BE2C (cell line): ENCODE measurements around the gene INO80E.

Source experiments
- DNase-seq: peaks from one replicate; pipeline ENCODE4 v3.0.0-alpha.2; 2020
- H3K27me3 ChIP-seq: fragments of 250-450 bp; sonication (Bioruptor Pico); 2 replicates; pipeline ENCODE4 v1.5.1; 2020; ENCODE audit warnings: mild to moderate bottlenecking
- H3K36me3 ChIP-seq: fragments of 250-450 bp; sonication (Bioruptor Pico); 2 replicates; pipeline ENCODE4 v1.5.1; 2020; ENCODE audit warnings: mild to moderate bottlenecking
- H3K4me1 ChIP-seq: fragments of 250-450 bp; sonication (Bioruptor Pico); 2 replicates; pipeline ENCODE4 v1.5.1; 2020
- H3K4me3 ChIP-seq: 2 replicates; pipeline ENCODE4 v1.5.1; 2011; ENCODE audit warnings: low read depth, low read length
- H3K9me3 ChIP-seq: fragments of 250-450 bp; sonication (Bioruptor Pico); 2 replicates; pipeline ENCODE4 v1.5.1; 2020
- TF ChIP-seq, protein P1 (sequence below): IDR thresholded peaks from 2 replicates; pipeline ENCODE4 v1.5.1; 2012; ENCODE audit warnings: mild to moderate bottlenecking, low read depth, low read length

The INO80E gene

DNA sequence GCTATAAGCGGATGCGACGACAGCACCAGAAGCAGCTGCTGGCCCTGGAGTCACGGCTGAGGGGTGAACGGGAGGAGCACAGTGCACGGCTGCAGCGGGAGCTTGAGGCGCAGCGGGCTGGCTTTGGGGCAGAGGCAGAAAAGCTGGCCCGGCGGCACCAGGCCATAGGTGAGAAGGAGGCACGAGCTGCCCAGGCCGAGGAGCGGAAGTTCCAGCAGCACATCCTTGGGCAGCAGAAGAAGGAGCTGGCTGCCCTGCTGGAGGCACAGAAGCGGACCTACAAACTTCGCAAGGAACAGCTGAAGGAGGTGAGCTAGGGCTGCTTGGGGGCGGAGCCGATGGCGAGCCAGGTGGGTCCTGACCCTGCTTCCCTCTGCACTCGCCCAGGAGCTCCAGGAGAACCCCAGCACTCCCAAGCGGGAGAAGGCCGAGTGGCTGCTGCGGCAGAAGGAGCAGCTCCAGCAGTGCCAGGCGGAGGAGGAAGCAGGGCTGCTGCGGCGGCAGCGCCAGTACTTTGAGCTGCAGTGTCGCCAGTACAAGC lies 10.7 kb upstream of the INO80E start:
- H3K4me1 ChIP-seq, result no peaks in the 10 kb centered on the region
- no peaks in the 10 kb centered on the region for H3K9me3 ChIP-seq
- H3K4me3 ChIP-seq, result no peak overlapping the region
- TF ChIP-seq, protein P1, sequence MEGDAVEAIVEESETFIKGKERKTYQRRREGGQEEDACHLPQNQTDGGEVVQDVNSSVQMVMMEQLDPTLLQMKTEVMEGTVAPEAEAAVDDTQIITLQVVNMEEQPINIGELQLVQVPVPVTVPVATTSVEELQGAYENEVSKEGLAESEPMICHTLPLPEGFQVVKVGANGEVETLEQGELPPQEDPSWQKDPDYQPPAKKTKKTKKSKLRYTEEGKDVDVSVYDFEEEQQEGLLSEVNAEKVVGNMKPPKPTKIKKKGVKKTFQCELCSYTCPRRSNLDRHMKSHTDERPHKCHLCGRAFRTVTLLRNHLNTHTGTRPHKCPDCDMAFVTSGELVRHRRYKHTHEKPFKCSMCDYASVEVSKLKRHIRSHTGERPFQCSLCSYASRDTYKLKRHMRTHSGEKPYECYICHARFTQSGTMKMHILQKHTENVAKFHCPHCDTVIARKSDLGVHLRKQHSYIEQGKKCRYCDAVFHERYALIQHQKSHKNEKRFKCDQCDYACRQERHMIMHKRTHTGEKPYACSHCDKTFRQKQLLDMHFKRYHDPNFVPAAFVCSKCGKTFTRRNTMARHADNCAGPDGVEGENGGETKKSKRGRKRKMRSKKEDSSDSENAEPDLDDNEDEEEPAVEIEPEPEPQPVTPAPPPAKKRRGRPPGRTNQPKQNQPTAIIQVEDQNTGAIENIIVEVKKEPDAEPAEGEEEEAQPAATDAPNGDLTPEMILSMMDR, result no peak
- DNase-seq, result no peak
- H3K27me3 ChIP-seq, result no peaks in the 10 kb centered on the region
- peaks cover 92% of the 10 kb centered on the region for H3K36me3 ChIP-seq

DNA sequence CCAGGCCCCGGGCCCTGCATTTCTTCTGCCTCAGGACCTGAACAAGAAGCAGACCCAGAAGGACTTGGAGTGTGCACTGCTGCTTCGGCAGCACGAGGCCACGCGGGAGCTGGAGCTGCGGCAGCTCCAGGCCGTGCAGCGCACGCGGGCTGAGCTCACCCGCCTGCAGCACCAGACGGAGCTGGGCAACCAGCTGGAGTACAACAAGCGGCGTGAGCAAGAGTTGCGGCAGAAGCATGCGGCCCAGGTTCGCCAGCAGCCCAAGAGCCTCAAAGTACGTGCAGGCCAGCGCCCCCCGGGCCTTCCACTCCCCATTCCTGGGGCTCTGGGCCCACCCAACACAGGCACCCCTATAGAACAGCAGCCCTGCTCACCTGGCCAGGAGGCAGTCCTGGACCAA lies 9.8 kb upstream of the INO80E start:
- TF ChIP-seq, protein P1, result no peak
- DNase-seq, result no peak
- H3K27me3 ChIP-seq, result no peaks in the 10 kb centered on the region
- peaks cover 88% of the 10 kb centered on the region for H3K36me3 ChIP-seq
- H3K4me3 ChIP-seq, result no peak overlapping the region
- no peaks in the 10 kb centered on the region for H3K9me3 ChIP-seq
- no peaks in the 10 kb centered on the region for H3K4me1 ChIP-seq

DNA sequence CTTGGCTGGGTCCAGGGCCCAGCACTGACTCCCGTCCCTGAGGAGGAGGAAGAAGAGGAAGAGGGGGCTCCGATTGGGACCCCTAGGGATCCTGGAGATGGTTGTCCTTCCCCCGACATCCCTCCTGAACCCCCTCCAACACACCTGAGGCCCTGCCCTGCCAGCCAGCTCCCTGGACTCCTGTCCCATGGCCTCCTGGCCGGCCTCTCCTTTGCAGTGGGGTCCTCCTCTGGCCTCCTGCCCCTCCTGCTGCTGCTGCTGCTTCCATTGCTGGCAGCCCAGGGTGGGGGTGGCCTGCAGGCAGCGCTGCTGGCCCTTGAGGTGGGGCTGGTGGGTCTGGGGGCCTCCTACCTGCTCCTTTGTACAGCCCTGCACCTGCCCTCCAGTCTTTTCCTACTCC lies 9.1 kb upstream of the INO80E start:
- no peak for DNase-seq
- Histone ChIP-seq H3K9me3 (no peaks in the 10 kb centered on the region), H3K27me3 (no peaks in the 10 kb centered on the region), H3K4me3 (no peak overlapping the region), H3K36me3 (peaks cover 84% of the 10 kb centered on the region), H3K4me1 (no peaks in the 10 kb centered on the region)
- TF ChIP-seq, protein P1, result no peak

DNA sequence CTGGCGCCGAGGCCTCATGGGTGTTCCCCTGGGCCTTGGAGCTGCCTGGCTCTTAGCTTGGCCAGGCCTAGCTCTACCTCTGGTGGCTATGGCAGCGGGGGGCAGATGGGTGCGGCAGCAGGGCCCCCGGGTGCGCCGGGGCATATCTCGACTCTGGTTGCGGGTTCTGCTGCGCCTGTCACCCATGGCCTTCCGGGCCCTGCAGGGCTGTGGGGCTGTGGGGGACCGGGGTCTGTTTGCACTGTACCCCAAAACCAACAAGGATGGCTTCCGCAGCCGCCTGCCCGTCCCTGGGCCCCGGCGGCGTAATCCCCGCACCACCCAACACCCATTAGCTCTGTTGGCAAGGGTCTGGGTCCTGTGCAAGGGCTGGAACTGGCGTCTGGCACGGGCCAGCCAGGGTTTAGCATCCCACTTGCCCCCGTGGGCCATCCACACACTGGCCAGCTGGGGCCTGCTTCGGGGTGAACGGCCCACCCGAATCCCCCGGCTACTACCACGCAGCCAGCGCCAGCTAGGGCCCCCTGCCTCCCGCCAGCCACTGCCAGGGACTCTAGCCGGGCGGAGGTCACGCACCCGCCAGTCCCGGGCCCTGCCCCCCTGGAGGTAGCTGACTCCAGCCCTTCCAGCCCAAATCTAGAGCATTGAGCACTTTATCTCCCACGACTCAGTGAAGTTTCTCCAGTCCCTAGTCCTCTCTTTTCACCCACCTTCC lies 8.5 kb upstream of the INO80E start:
- TF ChIP-seq, protein P1, result no peak
- H3K36me3 ChIP-seq, result peaks cover 82% of the 10 kb centered on the region

DNA sequence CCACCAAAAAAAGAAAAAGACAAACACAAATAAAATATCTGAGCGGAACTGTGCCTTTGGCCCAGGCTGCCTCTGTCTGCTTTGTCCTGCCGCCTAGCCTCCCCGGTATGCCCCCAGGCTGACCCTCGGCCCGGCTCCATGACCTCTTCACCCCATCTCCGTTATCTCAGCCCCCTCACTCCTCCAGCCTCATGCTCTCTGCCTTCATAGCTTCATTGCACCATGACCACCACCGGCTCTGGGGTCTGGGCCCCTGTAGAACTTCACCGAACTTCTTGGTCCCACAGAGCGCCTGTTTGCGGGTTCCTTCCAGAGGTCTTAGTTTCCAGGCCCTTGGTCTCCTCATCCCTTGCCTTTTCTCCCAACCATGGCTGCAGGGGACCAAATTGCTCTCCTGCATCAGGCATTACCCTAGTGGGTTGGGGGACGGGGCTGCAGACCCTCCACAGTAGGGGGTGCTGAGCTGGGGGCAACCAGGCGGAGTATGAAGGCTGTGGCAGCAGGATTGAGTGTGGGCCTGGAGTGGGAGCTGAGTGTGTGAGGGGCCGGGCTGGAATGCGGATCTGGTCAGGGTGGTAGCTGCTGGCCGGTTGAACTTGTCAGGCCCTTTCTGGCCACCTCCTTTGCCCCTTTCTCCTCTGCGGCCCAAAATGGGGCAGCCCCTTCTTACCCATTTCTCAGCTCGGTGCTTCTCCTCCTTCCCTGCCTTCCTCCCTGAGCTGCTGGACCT lies 7.5 kb upstream of the INO80E start:
- H3K9me3 ChIP-seq, result no peaks in the 10 kb centered on the region
- no peaks in the 10 kb centered on the region for H3K4me1 ChIP-seq
- H3K4me3 ChIP-seq, result no peak overlapping the region
- TF ChIP-seq, protein P1, result no peak
- no peak for DNase-seq
- peaks cover 81% of the 10 kb centered on the region for H3K36me3 ChIP-seq
- H3K27me3 ChIP-seq, result no peaks in the 10 kb centered on the region

More for the DNA sequence above, 8.5 kb upstream of the INO80E start:
- DNase-seq, result no peak
- Histone ChIP-seq H3K4me3 (no peak overlapping the region), H3K27me3 (no peaks in the 10 kb centered on the region), H3K9me3 (no peaks in the 10 kb centered on the region), H3K4me1 (no peaks in the 10 kb centered on the region)
